Hepatocyte (in vitro differentiated cells): ENCODE data around the gene MGAT5B. TPM values are rescaled to one million over a fixed set of nuclear protein-coding genes. Genes with fewer than 3 reads are reported as not detected.

ENCODE experiments used
- DNase-seq: peaks from one replicate; pipeline ENCODE4 v3.0.0-alpha.2; 2016; ENCODE audit warnings: low spot score
- H2AFZ ChIP-seq: fragments of 200-600 bp; sonication (generic); 2 replicates; pipeline ENCODE4 v1.6.0; 2016; ENCODE audit warnings: antibody characterized with exemption, mild to moderate bottlenecking
- H3K27ac ChIP-seq: fragments of 200-600 bp; sonication (generic); 2 replicates; pipeline ENCODE4 v1.5.1; 2016; ENCODE audit warnings: mild to moderate bottlenecking
- H3K27me3 ChIP-seq: fragments of 200-600 bp; sonication (generic); 2 replicates; pipeline ENCODE4 v1.6.1; 2016
- H3K36me3 ChIP-seq: fragments of 200-600 bp; sonication (generic); replicated peaks from 2 replicates; pipeline ENCODE4 v1.5.1; 2016; ENCODE audit warnings: low read depth; ENCODE audit not compliant: insufficient read depth
- H3K4me1 ChIP-seq: fragments of 200-600 bp; sonication (generic); 2 replicates; pipeline ENCODE4 v1.5.1; 2016; ENCODE audit warnings: mild to moderate bottlenecking, moderate library complexity; ENCODE audit not compliant: insufficient read depth
- H3K4me2 ChIP-seq: fragments of 200-600 bp; sonication (generic); 2 replicates; pipeline ENCODE4 v1.6.0; 2016
- H3K4me3 ChIP-seq: fragments of 200-600 bp; sonication (generic); 2 replicates; pipeline ENCODE4 v1.5.1; 2016; ENCODE audit warnings: mild to moderate bottlenecking
- H3K79me2 ChIP-seq: fragments of 200-600 bp; sonication (generic); 2 replicates; pipeline ENCODE4 v1.6.0; 2017; ENCODE audit warnings: mild to moderate bottlenecking
- H3K9me2 ChIP-seq: fragments of 200-600 bp; sonication (generic); replicated peaks from 2 replicates; pipeline ENCODE4 v1.6.0; 2017; ENCODE audit warnings: mild to moderate bottlenecking; ENCODE audit not compliant: insufficient read depth
- H3K9me3 ChIP-seq: fragments of 200-600 bp; sonication (generic); 2 replicates; pipeline ENCODE4 v1.5.1; 2016; ENCODE audit warnings: low read depth, mild to moderate bottlenecking
- H4K20me1 ChIP-seq: fragments of 200-600 bp; sonication (generic); 2 replicates; pipeline ENCODE4 v1.6.0; 2016; ENCODE audit warnings: mild to moderate bottlenecking; ENCODE audit not compliant: insufficient read depth, poor library complexity, severe bottlenecking
- EZH2 ChIP-seq: fragments of 200-600 bp; sonication (generic); IDR thresholded peaks from 2 replicates; pipeline ENCODE4 v1.6.1; 2016; ENCODE audit warnings: antibody characterized with exemption, mild to moderate bottlenecking, borderline replicate concordance
- EZH2phosphoT487 ChIP-seq: fragments of 200-600 bp; sonication (generic); IDR thresholded peaks from one replicate; pipeline ENCODE4 v1.6.1; 2018; ENCODE audit warnings: antibody characterized with exemption, mild to moderate bottlenecking, low read depth, moderate library complexity; ENCODE audit not compliant: unreplicated experiment, severe bottlenecking
- WGBS: methylation state at CpG from one replicate; pipeline ENCODE4 v1.1.6; 2016; ENCODE audit warnings: low lambda C conversion rate; ENCODE audit errors: missing lambda C conversion rate; 5-methylcytosine and 5-hydroxymethylcytosine counted together
- polyA plus RNA-seq: library from polyadenylated mRNA; unstranded; fragments of >200 nt; fragmentation: Nextera tagmentation; extraction: Ambion mirVana; gene quantifications from 2 replicates; pipeline ENCODE4 v1.2.1, GENCODE V29; 2016
- total RNA-seq: library from RNA; depleted of rRNA; stranded (reverse); fragments of >200 nt; gene quantifications from 2 replicates; pipeline ENCODE4 v1.2.3, GENCODE V29; 2014
- TF ChIP-seq, protein P1 (sequence below): fragments of 200-600 bp; sonication (generic); IDR thresholded peaks from 2 replicates; pipeline ENCODE4 v1.5.1; 2016; ENCODE audit warnings: antibody characterized with exemption, mild to moderate bottlenecking; ENCODE audit not compliant: poor library complexity

MGAT5B gene
- total and polyA plus RNA-seq, 2 experiments from 2014 or later = 0.89 to 1.1 TPM

DNA sequence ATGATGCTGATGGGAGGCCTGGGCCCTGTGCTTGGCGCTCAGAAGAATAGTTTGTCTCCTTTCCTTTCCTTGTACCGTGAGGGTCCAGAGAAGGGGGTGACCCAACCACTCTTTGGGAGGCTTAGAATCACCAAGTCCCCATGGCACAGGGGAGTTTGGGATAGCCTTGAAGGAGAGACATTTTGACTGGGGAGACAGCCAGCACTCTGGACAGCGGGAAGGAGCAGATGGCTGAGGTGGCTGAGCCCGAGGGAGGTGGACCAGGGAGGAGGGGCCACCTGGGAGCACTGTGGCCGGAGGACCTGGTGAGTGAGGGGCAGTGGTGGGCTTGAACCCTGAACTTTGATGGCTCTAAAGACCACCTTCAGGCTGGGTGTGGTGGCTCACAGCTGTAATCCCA lies 18.2 kb downstream of the MGAT5B start:
- TF ChIP-seq, protein P1, sequence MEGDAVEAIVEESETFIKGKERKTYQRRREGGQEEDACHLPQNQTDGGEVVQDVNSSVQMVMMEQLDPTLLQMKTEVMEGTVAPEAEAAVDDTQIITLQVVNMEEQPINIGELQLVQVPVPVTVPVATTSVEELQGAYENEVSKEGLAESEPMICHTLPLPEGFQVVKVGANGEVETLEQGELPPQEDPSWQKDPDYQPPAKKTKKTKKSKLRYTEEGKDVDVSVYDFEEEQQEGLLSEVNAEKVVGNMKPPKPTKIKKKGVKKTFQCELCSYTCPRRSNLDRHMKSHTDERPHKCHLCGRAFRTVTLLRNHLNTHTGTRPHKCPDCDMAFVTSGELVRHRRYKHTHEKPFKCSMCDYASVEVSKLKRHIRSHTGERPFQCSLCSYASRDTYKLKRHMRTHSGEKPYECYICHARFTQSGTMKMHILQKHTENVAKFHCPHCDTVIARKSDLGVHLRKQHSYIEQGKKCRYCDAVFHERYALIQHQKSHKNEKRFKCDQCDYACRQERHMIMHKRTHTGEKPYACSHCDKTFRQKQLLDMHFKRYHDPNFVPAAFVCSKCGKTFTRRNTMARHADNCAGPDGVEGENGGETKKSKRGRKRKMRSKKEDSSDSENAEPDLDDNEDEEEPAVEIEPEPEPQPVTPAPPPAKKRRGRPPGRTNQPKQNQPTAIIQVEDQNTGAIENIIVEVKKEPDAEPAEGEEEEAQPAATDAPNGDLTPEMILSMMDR = no peak
- TF ChIP-seq EZH2 = no peak
- no peak for TF ChIP-seq EZH2phosphoT487
- Histone ChIP-seq H3K9me2 (no peaks in the 10 kb centered on the region), H3K36me3 (no peaks in the 10 kb centered on the region), H3K27ac (no peak overlapping the region), H4K20me1 (no peaks in the 10 kb centered on the region), H3K4me3 (no peak overlapping the region), H2AFZ (no peak overlapping the region), H3K27me3 (no peaks in the 10 kb centered on the region), H3K4me1 (no peaks in the 10 kb centered on the region), H3K9me3 (no peaks in the 10 kb centered on the region), H3K79me2 (no peaks in the 10 kb centered on the region), H3K4me2 (no peak overlapping the region)
- WGBS = 80% methylated on average over 5 of the region's 5 CpGs
- DNase-seq = no peak

DNA sequence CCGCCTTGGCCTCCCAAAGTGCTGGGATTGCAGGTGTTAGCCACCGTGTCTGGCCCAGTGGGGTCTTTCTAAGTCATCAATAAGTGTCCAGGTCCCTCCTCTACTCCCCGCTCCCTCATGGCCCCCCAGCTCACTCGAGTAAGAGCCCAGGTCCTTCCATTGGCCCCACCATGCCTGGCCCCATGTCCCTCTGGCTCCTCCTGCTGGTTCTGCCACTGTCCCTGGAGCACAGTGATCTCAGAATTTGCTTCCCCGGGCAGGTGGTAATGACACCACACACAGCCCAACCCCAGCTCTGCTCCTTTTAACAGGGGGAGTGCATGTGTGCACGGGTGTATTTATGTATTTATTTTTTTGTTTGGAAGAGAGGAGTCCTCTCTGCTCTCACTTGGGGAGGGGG lies 19.6 kb downstream of the MGAT5B start:
- TF ChIP-seq, protein P1 = no peak
- TF ChIP-seq EZH2phosphoT487 (no peak), EZH2 (no peak)
- no peaks in the 10 kb centered on the region for H3K9me2 ChIP-seq
- WGBS = 79% methylated on average over 6 of the region's 6 CpGs
- DNase-seq = no peak
- no peaks in the 10 kb centered on the region for H4K20me1 ChIP-seq
- no peaks in the 10 kb centered on the region for H3K9me3 ChIP-seq
- H3K4me2 ChIP-seq = no peak overlapping the region
- H3K27me3 ChIP-seq = no peaks in the 10 kb centered on the region
- H2AFZ ChIP-seq = no peak overlapping the region
- no peaks in the 10 kb centered on the region for H3K79me2 ChIP-seq
- H3K36me3 ChIP-seq = no peaks in the 10 kb centered on the region
- H3K4me1 ChIP-seq = no peaks in the 10 kb centered on the region
- no peak overlapping the region for H3K4me3 ChIP-seq
- H3K27ac ChIP-seq = no peak overlapping the region

DNA sequence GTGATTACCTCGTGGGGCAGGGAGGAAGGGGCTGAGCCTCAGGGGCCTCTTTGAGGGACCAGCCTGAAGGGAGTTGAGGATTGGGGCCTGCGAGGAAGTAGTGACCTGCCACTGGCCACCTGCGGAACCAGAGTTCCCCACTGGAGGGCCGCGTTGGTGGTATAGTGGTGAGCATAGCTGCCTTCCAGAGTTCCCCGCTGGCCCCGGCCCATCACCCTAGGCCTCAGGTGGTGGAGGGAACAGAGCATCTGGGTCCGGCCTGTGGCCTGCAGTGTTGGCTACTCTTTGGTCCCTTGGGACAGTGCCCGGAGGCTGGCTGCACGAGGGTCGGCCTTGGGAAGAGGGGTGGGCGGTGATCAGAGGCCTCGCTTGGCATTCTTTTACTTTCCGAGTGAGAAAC lies 20.5 kb downstream of the MGAT5B start:
- no peak overlapping the region for H3K4me3 ChIP-seq
- H3K9me2 ChIP-seq = no peaks in the 10 kb centered on the region
- no peaks in the 10 kb centered on the region for H3K27me3 ChIP-seq
- H2AFZ ChIP-seq = no peak overlapping the region
- no peaks in the 10 kb centered on the region for H3K4me1 ChIP-seq
- H3K9me3 ChIP-seq = no peaks in the 10 kb centered on the region
- H3K4me2 ChIP-seq = no peak overlapping the region
- no peak overlapping the region for H3K27ac ChIP-seq
- 76% methylated on average over 14 of the region's 14 CpGs for WGBS
- H3K36me3 ChIP-seq = no peaks in the 10 kb centered on the region
- no peaks in the 10 kb centered on the region for H4K20me1 ChIP-seq
- H3K79me2 ChIP-seq = no peaks in the 10 kb centered on the region
- TF ChIP-seq, protein P1 = no peak
- TF ChIP-seq EZH2phosphoT487 (no peak), EZH2 (no peak)
- DNase-seq = no peak

DNA sequence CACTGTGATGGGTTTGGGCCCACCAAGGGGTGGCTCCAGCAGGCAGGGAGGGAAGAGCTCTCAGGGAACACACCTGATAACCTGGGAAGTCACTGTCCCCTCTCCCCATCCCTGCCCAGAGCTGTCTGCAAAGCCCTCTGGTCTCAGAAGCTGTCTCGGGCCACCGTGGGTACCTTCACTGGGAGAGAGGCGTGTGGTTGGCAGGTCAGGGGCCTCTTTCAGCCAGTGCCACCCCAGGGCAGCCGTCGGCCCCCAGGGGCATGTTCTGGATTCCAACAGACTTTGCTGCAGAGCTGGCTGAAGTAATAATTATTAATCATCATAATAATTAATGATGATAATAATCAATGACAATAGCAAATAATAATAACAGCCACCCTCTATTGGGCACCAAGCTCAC lies 21.1 kb downstream of the MGAT5B start:
- WGBS = 92% methylated on average over 5 of the region's 5 CpGs
- Histone ChIP-seq H3K4me3 (no peak overlapping the region), H3K79me2 (no peaks in the 10 kb centered on the region), H3K36me3 (no peaks in the 10 kb centered on the region), H4K20me1 (no peaks in the 10 kb centered on the region), H3K27me3 (no peaks in the 10 kb centered on the region), H2AFZ (no peak overlapping the region), H3K27ac (no peak overlapping the region), H3K4me1 (no peaks in the 10 kb centered on the region), H3K4me2 (no peak overlapping the region), H3K9me2 (no peaks in the 10 kb centered on the region), H3K9me3 (no peaks in the 10 kb centered on the region)
- TF ChIP-seq, protein P1 = no peak
- TF ChIP-seq EZH2phosphoT487 (no peak), EZH2 (no peak)
- no peak for DNase-seq
